OCI-LY1 (cell line): ENCODE results near the gene RGS10.
A peak's percentile ranks its signal among the peaks of the same experiment; 100 is the strongest.

Experiments used
- H2AFZ ChIP-seq: fragments of 200-600 bp; sonication (generic), shearing (Covaris generic); 2 replicates; pipeline ENCODE4 v1.6.0; 2014; ENCODE audit warnings: antibody characterized with exemption, mild to moderate bottlenecking, low read length
- H3F3A ChIP-seq: fragments of 200-600 bp; sonication (generic), shearing (Covaris generic); 2 replicates; pipeline ENCODE4 v1.6.0; 2014; ENCODE audit warnings: mild to moderate bottlenecking, antibody characterized with exemption, low read length, moderate library complexity; ENCODE audit not compliant: insufficient read depth
- H3K27ac ChIP-seq: fragments of 200-600 bp; sonication (generic); 2 replicates; pipeline ENCODE4 v1.5.1; 2014; ENCODE audit warnings: low read length, mixed run types, mild to moderate bottlenecking, low read depth; ENCODE audit not compliant: poor library complexity, severe bottlenecking
- H3K27me3 ChIP-seq: fragments of 200-600 bp; sonication (generic); 2 replicates; pipeline ENCODE4 v1.6.0; 2014; ENCODE audit warnings: antibody characterized with exemption, mild to moderate bottlenecking, low read length, moderate library complexity; ENCODE audit not compliant: insufficient read depth
- H3K36me3 ChIP-seq: fragments of 200-600 bp; sonication (generic); 2 replicates; pipeline ENCODE4 v1.6.1; 2014; ENCODE audit warnings: mild to moderate bottlenecking, antibody characterized with exemption, low read length, moderate library complexity, mixed read lengths; ENCODE audit not compliant: insufficient read depth
- H3K4me1 ChIP-seq: fragments of 200-600 bp; sonication (generic); 2 replicates; pipeline ENCODE4 v1.5.1; 2014; ENCODE audit warnings: mild to moderate bottlenecking, low read length, moderate library complexity; ENCODE audit not compliant: insufficient read depth, severe bottlenecking
- H3K4me2 ChIP-seq: fragments of 200-600 bp; sonication (generic), shearing (Covaris generic); 2 replicates; pipeline ENCODE4 v1.6.1; 2014; ENCODE audit warnings: low read length
- H3K4me3 ChIP-seq: fragments of 200-600 bp; sonication (generic); 2 replicates; pipeline ENCODE4 v1.5.1; 2014; ENCODE audit warnings: low read length, low read depth, mild to moderate bottlenecking, mixed read lengths; ENCODE audit not compliant: poor library complexity, severe bottlenecking
- H3K79me2 ChIP-seq: fragments of 200-600 bp; shearing (Covaris generic); 2 replicates; pipeline ENCODE4 v1.6.1; 2016; ENCODE audit warnings: mixed run types, low read length, mixed read lengths; ENCODE audit not compliant: insufficient read depth
- H3K9ac ChIP-seq: fragments of 200-600 bp; sonication (generic), shearing (Covaris generic); 2 replicates; pipeline ENCODE4 v1.6.1; 2014; ENCODE audit warnings: mild to moderate bottlenecking, low read length, mixed read lengths
- H3K9me2 ChIP-seq: fragments of 200-600 bp; sonication (generic), shearing (Covaris generic); 2 replicates; pipeline ENCODE4 v1.6.1; 2014; ENCODE audit warnings: low read depth, mild to moderate bottlenecking, low read length, mixed read lengths
- H3K9me3 ChIP-seq: fragments of 200-600 bp; shearing (Covaris generic); 2 replicates; pipeline ENCODE4 v1.6.1; 2014; ENCODE audit warnings: low read length, mixed read lengths
- H4K20me1 ChIP-seq: fragments of 200-600 bp; sonication (generic), shearing (Covaris generic); 2 replicates; pipeline ENCODE4 v1.6.0; 2016; ENCODE audit warnings: mild to moderate bottlenecking, low read length; ENCODE audit not compliant: insufficient read depth
- CTCF ChIP-seq: fragments of 200-600 bp; sonication (generic), shearing (Covaris generic); IDR thresholded peaks from 2 replicates; pipeline ENCODE4 v1.5.1; 2017; ENCODE audit warnings: mild to moderate bottlenecking, antibody characterized with exemption, low read length, moderate library complexity, mixed read lengths
- EZH2 ChIP-seq: fragments of 200-600 bp; sonication (generic), shearing (Covaris generic); IDR thresholded peaks from 2 replicates; pipeline ENCODE4 v1.8.0; 2017; ENCODE audit warnings: borderline replicate concordance, mixed run types, mild to moderate bottlenecking, antibody characterized with exemption, low read length, moderate library complexity, mixed read lengths

RGS10 gene

GRCh38 chr10:119480667-119481066 is 61.9 kb downstream of the RGS10 start:
- Histone ChIP-seq H4K20me1 (no peaks in the 10 kb centered on the region), H2AFZ (no peak overlapping the region), H3K27me3 (0 out of 2 replicates have a peak, but pooled peaks cover 5% of the 10 kb centered on the region), H3K27ac (no peak overlapping the region), H3K9ac (no peak overlapping the region), H3K36me3 (no peaks in the 10 kb centered on the region), H3F3A (no peaks in the 10 kb centered on the region), H3K9me2 (no peaks in the 10 kb centered on the region), H3K9me3 (no peaks in the 10 kb centered on the region), H3K79me2 (no peaks in the 10 kb centered on the region), H3K4me2 (no peak overlapping the region), H3K4me1 (peaks cover 26% of the 10 kb centered on the region), H3K4me3 (no peak overlapping the region)
- TF ChIP-seq EZH2: no peak

- H3F3A ChIP-seq: no peaks in the 10 kb centered on the region
- no peak overlapping the region for H3K9ac ChIP-seq
- H2AFZ ChIP-seq: no peak overlapping the region
- TF ChIP-seq CTCF: no peak
- no peak for TF ChIP-seq EZH2
- no peaks in the 10 kb centered on the region for H3K9me3 ChIP-seq
- no peaks in the 10 kb centered on the region for H3K36me3 ChIP-seq
- no peaks in the 10 kb centered on the region for H4K20me1 ChIP-seq
- no peaks in the 10 kb centered on the region for H3K9me2 ChIP-seq
- no peak overlapping the region for H3K27ac ChIP-seq
- H3K27me3 ChIP-seq: 0 out of 2 replicates have a peak, but pooled peaks cover 5% of the 10 kb centered on the region
- no peaks in the 10 kb centered on the region for H3K79me2 ChIP-seq
- peak overlapping the region; percentile 27; the same call in 1 of the 2 replicates for H3K4me2 ChIP-seq
- peaks cover 26% of the 10 kb centered on the region for H3K4me1 ChIP-seq
- H3K4me3 ChIP-seq: no peak overlapping the region
Measured at GRCh38 chr10:119479532-119479931, 63.0 kb downstream of the RGS10 start.

GRCh38 chr10:119478811-119479341 is 63.6 kb downstream of the RGS10 start:
- Histone ChIP-seq H3K27me3 (0 out of 2 replicates have a peak, but pooled peaks cover 5% of the 10 kb centered on the region), H3K9me2 (no peaks in the 10 kb centered on the region), H3K9ac (no peak overlapping the region), H3K4me1 (peaks cover 26% of the 10 kb centered on the region), H3K27ac (no peak overlapping the region), H2AFZ (no peak overlapping the region), H3K79me2 (no peaks in the 10 kb centered on the region), H3K36me3 (no peaks in the 10 kb centered on the region), H4K20me1 (no peaks in the 10 kb centered on the region), H3K4me2 (peak overlapping the region; percentile 27; the same call in 1 of the 2 replicates), H3K4me3 (no peak overlapping the region), H3K9me3 (no peaks in the 10 kb centered on the region), H3F3A (no peaks in the 10 kb centered on the region)
- no peak for TF ChIP-seq CTCF
- TF ChIP-seq EZH2: no peak
